Smooth muscle cell (in vitro differentiated cells): Measurements from ENCODE around the gene RFC3. TPM values are rescaled to one million over a fixed set of nuclear protein-coding genes. Genes with fewer than 3 reads are reported as not detected.

Source experiments
- DNase-seq: peaks from one replicate; lab custom pipeline; 2025; ENCODE audit not compliant: unreplicated experiment; lab: John Stamatoyannopoulos, UW
- H2AFZ ChIP-seq: fragments of 200-600 bp; sonication (generic); 2 replicates; pipeline ENCODE4 v1.6.0; 2016; ENCODE audit warnings: antibody characterized with exemption, low read depth, mild to moderate bottlenecking
- H3F3A ChIP-seq: fragments of 200-600 bp; sonication (generic); 2 replicates; pipeline ENCODE4 v1.6.0; 2017; ENCODE audit warnings: antibody characterized with exemption, low read depth
- H3K27ac ChIP-seq: fragments of 200-600 bp; sonication (generic); 2 replicates; pipeline ENCODE4 v1.5.1; 2016; ENCODE audit warnings: low read depth, mild to moderate bottlenecking
- H3K27me3 ChIP-seq: fragments of 200-600 bp; sonication (generic); 2 replicates; pipeline ENCODE4 v1.6.1; 2016; ENCODE audit warnings: low read depth, mild to moderate bottlenecking
- H3K36me3 ChIP-seq: fragments of 200-600 bp; sonication (generic); 2 replicates; pipeline ENCODE4 v1.5.1; 2016; ENCODE audit warnings: low read depth
- H3K4me1 ChIP-seq: fragments of 200-600 bp; sonication (generic); 2 replicates; pipeline ENCODE4 v1.5.1; 2016; ENCODE audit warnings: low read depth
- H3K4me2 ChIP-seq: fragments of 200-600 bp; sonication (generic); 2 replicates; pipeline ENCODE4 v1.6.0; 2016; ENCODE audit warnings: mild to moderate bottlenecking
- H3K4me3 ChIP-seq: fragments of 200-600 bp; sonication (generic); 2 replicates; pipeline ENCODE4 v1.5.1; 2016; ENCODE audit warnings: mild to moderate bottlenecking
- H3K79me2 ChIP-seq: fragments of 200-600 bp; sonication (generic); 2 replicates; pipeline ENCODE4 v1.6.0; 2016; ENCODE audit warnings: low read depth, mild to moderate bottlenecking
- H3K9ac ChIP-seq: fragments of 200-600 bp; sonication (generic); 2 replicates; pipeline ENCODE4 v1.6.0; 2016; ENCODE audit warnings: low read depth
- H3K9me3 ChIP-seq: fragments of 200-600 bp; sonication (generic); replicated peaks from 2 replicates; pipeline ENCODE4 v1.5.1; 2016; ENCODE audit warnings: low read depth
- H4K20me1 ChIP-seq: fragments of 200-600 bp; sonication (generic); 2 replicates; pipeline ENCODE4 v1.6.0; 2016; ENCODE audit warnings: low read depth
- CTCF ChIP-seq: fragments of 200-600 bp; sonication (generic); IDR thresholded peaks from 2 replicates; pipeline ENCODE4 v1.5.1; 2017; ENCODE audit warnings: borderline replicate concordance, mild to moderate bottlenecking, antibody characterized with exemption; ENCODE audit not compliant: insufficient read depth, poor library complexity, severe bottlenecking
- WGBS: methylation state at CpG from one replicate; pipeline ENCODE4 v1.1.7; 2016; ENCODE audit warnings: low lambda C conversion rate; 5-methylcytosine and 5-hydroxymethylcytosine counted together
- polyA plus RNA-seq: library from polyadenylated mRNA; unstranded; fragments of >200 nt; fragmentation: Nextera tagmentation; extraction: Ambion mirVana; gene quantifications from 2 replicates; pipeline ENCODE4 v1.2.1, GENCODE V29; 2016
- total RNA-seq: library from RNA; depleted of rRNA; stranded (reverse); fragments of >200 nt; gene quantifications from 2 replicates; pipeline ENCODE4 v1.2.3, GENCODE V29; 2014

The RFC3 gene
- total and polyA plus RNA-seq, 2 experiments from 2014 or later = 7.3 to 11.6 TPM

- Histone ChIP-seq H2AFZ (no peak overlapping the region), H3K9ac (no peak overlapping the region), H3K27me3 (no peaks in the 10 kb centered on the region), H3F3A (no peaks in the 10 kb centered on the region), H3K27ac (no peak overlapping the region), H4K20me1 (no peaks in the 10 kb centered on the region), H3K9me3 (no peaks in the 10 kb centered on the region), H3K4me2 (no peak overlapping the region), H3K79me2 (no peaks in the 10 kb centered on the region), H3K4me1 (no peaks in the 10 kb centered on the region), H3K4me3 (no peak overlapping the region), H3K36me3 (no peaks in the 10 kb centered on the region)
- no peak for DNase-seq
- TF ChIP-seq CTCF = no peak
Observed at GRCh38 chr13:33849211-33849610, 31.3 kb downstream of the RFC3 start.

GRCh38 chr13:33855371-33855895 is 37.5 kb downstream of the RFC3 start:
- Histone ChIP-seq H3K9ac (no peak overlapping the region), H3K4me3 (no peak overlapping the region), H4K20me1 (no peaks in the 10 kb centered on the region), H3K36me3 (no peaks in the 10 kb centered on the region), H3K27me3 (no peaks in the 10 kb centered on the region), H2AFZ (no peak overlapping the region), H3K4me2 (no peak overlapping the region), H3F3A (no peaks in the 10 kb centered on the region), H3K9me3 (no peaks in the 10 kb centered on the region), H3K79me2 (no peaks in the 10 kb centered on the region), H3K27ac (no peak overlapping the region), H3K4me1 (no peaks in the 10 kb centered on the region)
- TF ChIP-seq CTCF = no peak
- no peak for DNase-seq
- 92% methylated on average over 3 of the region's 3 CpGs for WGBS

GRCh38 chr13:33859691-33860303 is 41.8 kb downstream of the RFC3 start:
- H3K36me3 ChIP-seq = no peaks in the 10 kb centered on the region
- H3K4me3 ChIP-seq = no peak overlapping the region
- no peak overlapping the region for H2AFZ ChIP-seq
- DNase-seq = no peak
- H3K4me2 ChIP-seq = no peak overlapping the region
- no peaks in the 10 kb centered on the region for H4K20me1 ChIP-seq
- no peaks in the 10 kb centered on the region for H3F3A ChIP-seq
- no peaks in the 10 kb centered on the region for H3K9me3 ChIP-seq
- no peak overlapping the region for H3K9ac ChIP-seq
- H3K4me1 ChIP-seq = no peaks in the 10 kb centered on the region
- no peak overlapping the region for H3K27ac ChIP-seq
- no peak for TF ChIP-seq CTCF
- WGBS = 88% methylated on average over 1 of the region's 1 CpG
- H3K79me2 ChIP-seq = no peaks in the 10 kb centered on the region
- H3K27me3 ChIP-seq = no peaks in the 10 kb centered on the region

- Histone ChIP-seq H4K20me1 (no peaks in the 10 kb centered on the region), H3K27ac (no peak overlapping the region), H3K4me3 (no peak overlapping the region), H3K36me3 (no peaks in the 10 kb centered on the region), H3K9ac (no peak overlapping the region), H3K79me2 (no peaks in the 10 kb centered on the region), H3F3A (no peaks in the 10 kb centered on the region), H3K9me3 (no peaks in the 10 kb centered on the region), H3K4me1 (no peaks in the 10 kb centered on the region), H2AFZ (no peak overlapping the region), H3K27me3 (no peaks in the 10 kb centered on the region), H3K4me2 (no peak overlapping the region)
- TF ChIP-seq CTCF = no peak
- no peak for DNase-seq
- 94% methylated on average over 9 of the region's 9 CpGs for WGBS
Observed at GRCh38 chr13:33860526-33860925, 42.6 kb downstream of the RFC3 start.
